ENCODE data around the gene DUOX1.

DNA sequence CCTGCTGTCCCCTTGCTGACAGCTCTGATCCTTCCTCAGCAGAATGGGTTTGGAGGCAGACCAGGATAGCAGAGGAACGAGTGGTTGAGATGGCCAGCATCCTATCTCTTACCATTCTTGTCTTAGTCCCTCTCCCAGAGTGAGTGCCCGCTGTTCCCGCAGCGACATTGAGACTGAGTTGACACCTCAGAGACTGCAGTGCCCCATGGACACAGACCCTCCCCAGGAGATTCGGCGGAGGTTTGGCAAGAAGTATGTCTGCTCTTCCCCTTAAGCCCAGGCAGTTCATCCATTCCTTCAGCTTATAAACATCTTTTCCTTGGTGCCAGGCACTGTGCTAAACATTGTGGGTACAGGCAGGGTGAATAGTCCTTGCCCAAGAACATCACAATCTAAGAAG is 21.2 kb downstream of the DUOX1 start:
- TF ChIP-seq, protein P1, sequence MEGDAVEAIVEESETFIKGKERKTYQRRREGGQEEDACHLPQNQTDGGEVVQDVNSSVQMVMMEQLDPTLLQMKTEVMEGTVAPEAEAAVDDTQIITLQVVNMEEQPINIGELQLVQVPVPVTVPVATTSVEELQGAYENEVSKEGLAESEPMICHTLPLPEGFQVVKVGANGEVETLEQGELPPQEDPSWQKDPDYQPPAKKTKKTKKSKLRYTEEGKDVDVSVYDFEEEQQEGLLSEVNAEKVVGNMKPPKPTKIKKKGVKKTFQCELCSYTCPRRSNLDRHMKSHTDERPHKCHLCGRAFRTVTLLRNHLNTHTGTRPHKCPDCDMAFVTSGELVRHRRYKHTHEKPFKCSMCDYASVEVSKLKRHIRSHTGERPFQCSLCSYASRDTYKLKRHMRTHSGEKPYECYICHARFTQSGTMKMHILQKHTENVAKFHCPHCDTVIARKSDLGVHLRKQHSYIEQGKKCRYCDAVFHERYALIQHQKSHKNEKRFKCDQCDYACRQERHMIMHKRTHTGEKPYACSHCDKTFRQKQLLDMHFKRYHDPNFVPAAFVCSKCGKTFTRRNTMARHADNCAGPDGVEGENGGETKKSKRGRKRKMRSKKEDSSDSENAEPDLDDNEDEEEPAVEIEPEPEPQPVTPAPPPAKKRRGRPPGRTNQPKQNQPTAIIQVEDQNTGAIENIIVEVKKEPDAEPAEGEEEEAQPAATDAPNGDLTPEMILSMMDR (IDR thresholded peaks at IDR 0.05), result no peak
- TF ChIP-seq NFIC (IDR thresholded peaks at IDR 0.05; ENCODE audit: borderline replicate concordance), result no peak
- TF ChIP-seq, protein P2, sequence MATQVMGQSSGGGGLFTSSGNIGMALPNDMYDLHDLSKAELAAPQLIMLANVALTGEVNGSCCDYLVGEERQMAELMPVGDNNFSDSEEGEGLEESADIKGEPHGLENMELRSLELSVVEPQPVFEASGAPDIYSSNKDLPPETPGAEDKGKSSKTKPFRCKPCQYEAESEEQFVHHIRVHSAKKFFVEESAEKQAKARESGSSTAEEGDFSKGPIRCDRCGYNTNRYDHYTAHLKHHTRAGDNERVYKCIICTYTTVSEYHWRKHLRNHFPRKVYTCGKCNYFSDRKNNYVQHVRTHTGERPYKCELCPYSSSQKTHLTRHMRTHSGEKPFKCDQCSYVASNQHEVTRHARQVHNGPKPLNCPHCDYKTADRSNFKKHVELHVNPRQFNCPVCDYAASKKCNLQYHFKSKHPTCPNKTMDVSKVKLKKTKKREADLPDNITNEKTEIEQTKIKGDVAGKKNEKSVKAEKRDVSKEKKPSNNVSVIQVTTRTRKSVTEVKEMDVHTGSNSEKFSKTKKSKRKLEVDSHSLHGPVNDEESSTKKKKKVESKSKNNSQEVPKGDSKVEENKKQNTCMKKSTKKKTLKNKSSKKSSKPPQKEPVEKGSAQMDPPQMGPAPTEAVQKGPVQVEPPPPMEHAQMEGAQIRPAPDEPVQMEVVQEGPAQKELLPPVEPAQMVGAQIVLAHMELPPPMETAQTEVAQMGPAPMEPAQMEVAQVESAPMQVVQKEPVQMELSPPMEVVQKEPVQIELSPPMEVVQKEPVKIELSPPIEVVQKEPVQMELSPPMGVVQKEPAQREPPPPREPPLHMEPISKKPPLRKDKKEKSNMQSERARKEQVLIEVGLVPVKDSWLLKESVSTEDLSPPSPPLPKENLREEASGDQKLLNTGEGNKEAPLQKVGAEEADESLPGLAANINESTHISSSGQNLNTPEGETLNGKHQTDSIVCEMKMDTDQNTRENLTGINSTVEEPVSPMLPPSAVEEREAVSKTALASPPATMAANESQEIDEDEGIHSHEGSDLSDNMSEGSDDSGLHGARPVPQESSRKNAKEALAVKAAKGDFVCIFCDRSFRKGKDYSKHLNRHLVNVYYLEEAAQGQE (IDR thresholded peaks at IDR 0.05; ENCODE audit: low read depth, low read length), result no peak
